Fibroblast of mammary gland (primary cell): ENCODE results near the gene KRT10.
A peak's percentile ranks its signal among the peaks of the same experiment; 100 is the strongest.

Experiments used
- DNase-seq: peaks from one replicate; pipeline ENCODE4 v3.0.0-alpha.2; 2010; ENCODE audit warnings: low read depth
- H3K4me3 ChIP-seq: 2 replicates; pipeline ENCODE4 v1.5.1; 2011; ENCODE audit warnings: low read depth, mild to moderate bottlenecking, low read length, moderate library complexity; ENCODE audit not compliant: control insufficient read depth
- TF ChIP-seq, protein P1 (sequence below): conservative IDR thresholded peaks from 2 replicates; pipeline ENCODE4 v1.5.1; 2011; ENCODE audit warnings: low read depth, low read length, inconsistent platforms; ENCODE audit not compliant: control insufficient read depth, insufficient read depth

KRT10 gene

DNA sequence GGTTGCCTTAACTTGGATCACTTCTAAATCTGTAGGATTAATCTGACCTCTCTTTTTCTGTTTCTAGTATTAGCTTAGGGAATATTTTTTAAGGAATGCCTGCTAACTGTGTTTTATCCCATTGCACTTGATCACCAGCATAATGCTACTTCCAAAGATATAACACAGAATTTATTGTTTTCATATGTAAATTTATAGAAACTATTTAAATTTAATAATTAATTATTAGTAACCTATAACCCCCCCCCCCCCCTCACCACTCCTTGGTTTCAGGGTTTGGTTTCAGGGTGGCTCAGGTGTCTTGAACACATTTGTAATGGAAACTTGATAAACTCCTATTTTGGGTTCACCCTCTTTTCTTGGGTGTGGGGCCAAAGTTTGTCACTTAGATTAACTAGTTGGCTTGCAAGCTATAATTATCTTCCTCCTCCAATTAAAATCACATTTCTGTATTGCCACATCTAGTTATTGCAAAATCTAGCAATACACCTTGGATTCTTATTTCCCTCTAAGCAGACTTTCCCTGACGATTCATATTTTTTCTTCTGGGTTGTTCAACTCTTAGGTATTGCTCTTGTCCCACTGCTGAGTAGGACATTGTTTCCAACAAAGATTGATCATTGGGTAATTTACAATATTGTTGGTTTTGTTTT, 26.3 kb upstream of the KRT10 start:
- no peak overlapping the region for H3K4me3 ChIP-seq
- TF ChIP-seq, protein P1, sequence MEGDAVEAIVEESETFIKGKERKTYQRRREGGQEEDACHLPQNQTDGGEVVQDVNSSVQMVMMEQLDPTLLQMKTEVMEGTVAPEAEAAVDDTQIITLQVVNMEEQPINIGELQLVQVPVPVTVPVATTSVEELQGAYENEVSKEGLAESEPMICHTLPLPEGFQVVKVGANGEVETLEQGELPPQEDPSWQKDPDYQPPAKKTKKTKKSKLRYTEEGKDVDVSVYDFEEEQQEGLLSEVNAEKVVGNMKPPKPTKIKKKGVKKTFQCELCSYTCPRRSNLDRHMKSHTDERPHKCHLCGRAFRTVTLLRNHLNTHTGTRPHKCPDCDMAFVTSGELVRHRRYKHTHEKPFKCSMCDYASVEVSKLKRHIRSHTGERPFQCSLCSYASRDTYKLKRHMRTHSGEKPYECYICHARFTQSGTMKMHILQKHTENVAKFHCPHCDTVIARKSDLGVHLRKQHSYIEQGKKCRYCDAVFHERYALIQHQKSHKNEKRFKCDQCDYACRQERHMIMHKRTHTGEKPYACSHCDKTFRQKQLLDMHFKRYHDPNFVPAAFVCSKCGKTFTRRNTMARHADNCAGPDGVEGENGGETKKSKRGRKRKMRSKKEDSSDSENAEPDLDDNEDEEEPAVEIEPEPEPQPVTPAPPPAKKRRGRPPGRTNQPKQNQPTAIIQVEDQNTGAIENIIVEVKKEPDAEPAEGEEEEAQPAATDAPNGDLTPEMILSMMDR = no peak

DNA sequence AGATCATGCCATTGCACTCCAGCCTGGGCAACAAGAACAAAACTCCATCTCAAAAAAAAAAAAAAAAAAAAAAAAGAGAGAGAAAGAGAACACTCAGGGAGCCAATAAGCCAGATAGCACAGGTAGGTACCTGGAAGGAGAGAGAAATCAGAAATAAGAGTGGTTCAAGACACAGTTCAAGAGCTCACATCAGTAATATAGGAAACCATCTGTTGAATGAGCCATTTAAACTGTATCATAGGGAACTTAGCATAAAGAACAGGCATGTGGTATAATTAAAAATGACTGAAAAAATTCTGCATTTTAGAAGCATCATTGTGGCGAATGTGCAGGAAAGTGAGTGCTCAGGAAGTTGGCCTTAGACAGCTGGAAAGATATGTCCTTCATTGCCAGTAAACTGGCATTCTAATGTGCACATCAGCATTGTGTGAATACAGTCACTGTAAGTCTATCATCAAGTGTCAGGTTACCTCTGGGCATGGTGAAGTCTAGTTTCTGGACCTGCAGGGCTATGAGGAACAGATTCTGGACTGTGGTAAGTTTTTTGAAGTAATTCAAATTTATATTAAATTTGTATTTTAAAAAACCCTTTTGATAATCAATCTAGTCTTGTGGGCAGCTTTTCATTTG, 24.2 kb upstream of the KRT10 start:
- peak; percentile 23 for DNase-seq
- TF ChIP-seq, protein P1 = no peak
- H3K4me3 ChIP-seq = no peak overlapping the region

More for the DNA sequence above, 26.3 kb upstream of the KRT10 start:
- DNase-seq = no peak

DNA sequence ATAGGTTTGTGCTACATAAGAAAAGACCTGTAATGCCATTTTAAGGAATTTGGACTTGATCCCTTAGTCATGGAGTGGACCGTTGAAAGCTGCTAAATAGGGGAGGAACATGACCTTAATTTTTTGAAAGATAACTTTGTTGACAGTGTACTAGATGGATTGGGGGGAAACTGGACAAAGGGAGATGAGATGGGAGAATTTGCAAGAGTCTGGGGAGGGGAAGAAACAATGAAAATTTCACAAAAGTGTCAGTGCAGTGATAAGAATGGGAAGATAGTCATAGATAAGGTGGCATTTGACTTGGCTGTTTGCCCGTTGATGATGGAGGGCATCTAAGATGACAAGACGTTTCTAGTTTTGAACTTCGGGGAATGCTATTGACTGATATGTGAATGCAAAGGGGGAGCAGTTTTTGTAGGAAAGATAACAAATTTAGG, 22.3 kb upstream of the KRT10 start:
- H3K4me3 ChIP-seq = no peak overlapping the region
- TF ChIP-seq, protein P1 = no peak
- DNase-seq = no peak

DNA sequence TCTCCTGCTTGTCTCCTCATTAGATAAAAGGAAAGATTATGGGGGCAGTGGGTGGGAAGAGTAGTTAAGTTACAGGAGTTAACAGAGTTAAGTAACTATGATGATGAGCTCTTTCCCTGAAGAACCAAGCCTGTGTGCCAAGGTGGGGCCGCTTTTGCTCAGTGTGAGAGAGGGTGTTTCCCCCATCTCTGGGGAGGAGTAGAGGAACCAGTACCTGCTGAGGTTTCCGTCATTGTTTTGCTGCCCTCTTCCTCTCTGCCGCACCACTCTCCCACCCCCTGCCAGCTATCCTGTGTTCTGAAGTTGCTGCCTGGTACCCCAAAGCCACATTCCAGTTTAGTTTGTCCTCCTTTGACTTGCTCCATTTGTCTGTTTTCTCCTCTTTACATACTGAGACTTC, 20.8 kb upstream of the KRT10 start:
- DNase-seq = no peak
- TF ChIP-seq, protein P1 = no peak
- no peak overlapping the region for H3K4me3 ChIP-seq

DNA sequence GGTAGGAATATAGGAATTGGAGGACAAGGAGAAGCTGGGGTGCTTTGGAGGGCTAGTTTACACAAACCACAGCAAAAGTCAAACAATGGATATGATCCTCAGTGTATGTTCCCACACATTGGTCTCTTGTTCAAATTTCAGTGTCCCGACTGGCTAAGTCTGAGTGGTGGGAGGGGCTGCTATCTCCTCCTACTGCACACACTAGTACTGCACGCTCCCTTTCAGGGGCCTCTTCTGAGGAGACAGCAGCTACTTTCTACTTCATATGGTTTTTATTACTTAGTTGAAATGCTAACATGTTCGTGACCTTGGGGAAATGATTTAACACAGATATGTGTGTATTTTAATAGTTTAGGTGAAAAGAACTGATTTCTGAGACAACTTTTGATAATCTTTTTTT, 18.8 kb upstream of the KRT10 start:
- DNase-seq = peak; percentile 18

DNA sequence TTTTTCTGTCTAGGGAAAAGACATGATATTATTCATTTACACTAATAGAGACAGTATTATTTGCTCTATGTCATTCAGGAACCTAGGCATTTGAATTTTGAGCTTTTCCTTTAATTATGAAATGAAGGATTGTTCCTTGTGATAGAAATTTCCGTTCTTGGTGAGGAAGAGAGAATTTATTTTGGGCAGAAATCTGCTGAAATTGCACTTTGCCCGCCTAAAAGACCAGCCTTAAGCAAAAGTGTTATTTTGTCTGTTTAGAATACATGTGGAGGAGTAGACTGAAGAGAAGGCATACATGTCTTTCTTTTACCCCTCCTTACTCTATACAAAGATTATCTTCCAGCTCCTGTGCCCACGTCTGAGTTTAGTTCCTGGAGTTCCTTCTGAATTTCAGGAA, 16.8 kb upstream of the KRT10 start:
- no peak overlapping the region for H3K4me3 ChIP-seq
- TF ChIP-seq, protein P1 = no peak
- DNase-seq = no peak

More for the DNA sequence above, 18.8 kb upstream of the KRT10 start:
- TF ChIP-seq, protein P1 = no peak
- H3K4me3 ChIP-seq = no peak overlapping the region

DNA sequence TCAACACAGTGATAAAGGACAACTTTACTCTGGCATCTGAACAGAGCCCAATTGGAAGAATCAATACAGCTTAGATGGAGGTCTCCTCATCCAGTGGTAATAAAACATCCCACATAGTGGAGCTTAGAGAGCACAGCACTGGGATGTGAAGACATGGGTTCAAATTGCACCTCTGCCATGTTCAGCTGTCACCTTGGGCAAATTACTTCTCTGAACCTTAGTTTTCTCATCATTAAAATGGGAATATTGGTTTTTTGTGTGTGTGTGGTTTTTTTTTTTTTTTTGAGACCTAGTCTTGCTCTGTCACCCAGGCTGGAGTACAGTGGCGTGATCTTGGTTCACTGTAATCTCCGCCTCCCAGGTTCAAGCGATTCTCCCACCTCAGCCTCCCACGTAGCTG, 13.6 kb upstream of the KRT10 start:
- no peak for DNase-seq
- TF ChIP-seq, protein P1 = no peak
- no peak overlapping the region for H3K4me3 ChIP-seq
